HEK293 (cell line): ENCODE results near the gene ARMH3.

Experiments
- CTCF ChIA-PET: fragments of 350-600 bp; formaldehyde crosslinking; extraction: SDS; loops from one replicate; lab custom pipeline; 2021; ENCODE audit warnings: antibody characterized with exemption; lab: Yijun Ruan, JAX
- POLR2A ChIA-PET: fragments of 300-600 bp; formaldehyde crosslinking; extraction: SDS; loops from one replicate; lab custom pipeline; 2020; ENCODE audit warnings: antibody characterized with exemption, inconsistent platforms; lab: Yijun Ruan, JAX
- H3K27ac ChIP-seq: fragments of 200-500 bp; sonication (Bioruptor generic); 2 replicates; pipeline ENCODE4 v1.5.1; 2014; ENCODE audit warnings: low read depth, low read length, control low read depth, inconsistent platforms; ENCODE audit errors: extremely low read depth
- H3K36me3 ChIP-seq, 2 experiments: fragments of 200-500 bp in 1 of 2; sonication (Bioruptor generic) in 1 of 2; 1 replicate in 1 of 2; 2 replicates in 1 of 2; pipeline ENCODE4 v1.5.1; 2014 to 2017; ENCODE audit warnings: inconsistent platforms in 2 of 2, low read length in 2 of 2; ENCODE audit not compliant: control insufficient read depth in 2 of 2, insufficient read depth in 1 of 2
- H3K4me1 ChIP-seq: fragments of 200-500 bp; sonication (Bioruptor generic); 2 replicates; pipeline ENCODE4 v1.5.1; 2014; ENCODE audit warnings: mild to moderate bottlenecking, low read length, inconsistent platforms; ENCODE audit not compliant: control insufficient read depth, insufficient read depth
- H3K4me3 ChIP-seq: 2 replicates; pipeline ENCODE4 v1.5.1; 2011; ENCODE audit warnings: low read depth, mild to moderate bottlenecking, control low read depth, low read length, moderate library complexity
- H3K9me3 ChIP-seq: fragments of 200-500 bp; sonication (Bioruptor generic); 2 replicates; pipeline ENCODE4 v1.5.1; 2014; ENCODE audit warnings: low read depth, low read length, inconsistent platforms; ENCODE audit not compliant: control insufficient read depth, insufficient read depth
- HOXD13 ChIP-seq: sonication (generic); formaldehyde crosslinking; IDR thresholded peaks from 2 replicates; pipeline ENCODE4 v1.8.0; 2022; ENCODE audit warnings: missing genetic modification reagents, borderline replicate concordance
- IKZF3 ChIP-seq: fragments of 450-650 bp; IDR thresholded peaks from 2 replicates; pipeline ENCODE4 v1.5.0; 2018; ENCODE audit warnings: missing biosample characterization, mild to moderate bottlenecking, missing genetic modification characterization, moderate library complexity
- KLF9 ChIP-seq: fragments of 450-650 bp; formaldehyde crosslinking; IDR thresholded peaks from 2 replicates; pipeline ENCODE4 v1.5.1; 2016; ENCODE audit warnings: missing biosample characterization, missing genetic modification characterization, low read depth
- MYNN ChIP-seq: fragments of 450-650 bp; formaldehyde crosslinking; IDR thresholded peaks from 2 replicates; pipeline ENCODE4 v1.5.1; 2016; ENCODE audit warnings: missing biosample characterization, missing genetic modification characterization, borderline replicate concordance
- PRDM1 ChIP-seq: fragments of 450-650 bp; formaldehyde crosslinking; IDR thresholded peaks from 2 replicates; pipeline ENCODE4; 2016; ENCODE audit warnings: missing biosample characterization, missing genetic modification characterization
- PRDM2 ChIP-seq: fragments of 450-650 bp; formaldehyde crosslinking; IDR thresholded peaks from 2 replicates; pipeline ENCODE4 v1.5.1; 2016; ENCODE audit warnings: missing biosample characterization, missing genetic modification characterization, borderline replicate concordance
- PRDM4 ChIP-seq: fragments of 450-650 bp; formaldehyde crosslinking; IDR thresholded peaks from 2 replicates; pipeline ENCODE4 v1.5.1; 2017; ENCODE audit warnings: missing biosample characterization, missing genetic modification characterization
- REPIN1 ChIP-seq: fragments of 450-650 bp; formaldehyde crosslinking; IDR thresholded peaks from 2 replicates; pipeline ENCODE4 v1.5.1; 2017; ENCODE audit warnings: missing biosample characterization, missing genetic modification characterization, low read depth
- SP2 ChIP-seq: fragments of 450-650 bp; formaldehyde crosslinking; IDR thresholded peaks from 2 replicates; pipeline ENCODE4 v1.5.1; 2016; ENCODE audit warnings: missing biosample characterization, missing genetic modification characterization
- SP7 ChIP-seq: fragments of 450-650 bp; formaldehyde crosslinking; IDR thresholded peaks from 2 replicates; pipeline ENCODE4 v1.5.1; 2016; ENCODE audit warnings: missing biosample characterization, missing genetic modification characterization
- TCF7L2 ChIP-seq: IDR thresholded peaks from 2 replicates; pipeline ENCODE4 v1.6.1; 2011; ENCODE audit warnings: low read depth, mild to moderate bottlenecking, inconsistent platforms, low read length, moderate library complexity, borderline replicate concordance
- ZBTB21 ChIP-seq: fragments of 450-650 bp; formaldehyde crosslinking; IDR thresholded peaks from 2 replicates; pipeline ENCODE4 v1.5.1; 2017; ENCODE audit warnings: missing biosample characterization, missing genetic modification characterization
- ZBTB48 ChIP-seq: fragments of 450-650 bp; formaldehyde crosslinking; IDR thresholded peaks from 2 replicates; pipeline ENCODE4 v1.5.1; 2016; ENCODE audit warnings: missing biosample characterization, missing genetic modification characterization
- ZFP37 ChIP-seq: fragments of 450-650 bp; formaldehyde crosslinking; IDR thresholded peaks from 2 replicates; pipeline ENCODE4 v1.5.1; 2016; ENCODE audit warnings: missing biosample characterization, missing genetic modification characterization
- ZNF157 ChIP-seq: fragments of 450-650 bp; formaldehyde crosslinking; IDR thresholded peaks from 2 replicates; pipeline ENCODE4 v1.5.1; 2016; ENCODE audit warnings: missing biosample characterization, missing genetic modification characterization
- ZNF16 ChIP-seq: fragments of 450-650 bp; formaldehyde crosslinking; IDR thresholded peaks from 2 replicates; pipeline ENCODE4 v1.5.1; 2016; ENCODE audit warnings: low read depth, missing biosample characterization, missing genetic modification characterization
- ZNF19 ChIP-seq: fragments of 450-650 bp; formaldehyde crosslinking; IDR thresholded peaks from 2 replicates; pipeline ENCODE4; 2016; ENCODE audit warnings: missing biosample characterization, missing genetic modification characterization, low read depth
- ZNF214 ChIP-seq: fragments of 450-650 bp; formaldehyde crosslinking; IDR thresholded peaks from 2 replicates; pipeline ENCODE4 v1.5.1; 2017; ENCODE audit warnings: missing biosample characterization, mild to moderate bottlenecking, missing genetic modification characterization, borderline replicate concordance
- ZNF404 ChIP-seq: fragments of 450-650 bp; formaldehyde crosslinking; IDR thresholded peaks from 2 replicates; pipeline ENCODE4 v1.5.1; 2017; ENCODE audit warnings: missing biosample characterization, missing genetic modification characterization
- ZNF501 ChIP-seq: fragments of 450-650 bp; formaldehyde crosslinking; IDR thresholded peaks from 2 replicates; pipeline ENCODE4 v1.5.1; 2016; ENCODE audit warnings: missing biosample characterization, missing genetic modification characterization
- ZNF529 ChIP-seq: fragments of 450-650 bp; formaldehyde crosslinking; IDR thresholded peaks from 2 replicates; pipeline ENCODE4 v1.5.1; 2017; ENCODE audit warnings: missing genetic modification characterization, missing biosample characterization; ENCODE audit not compliant: insufficient replicate concordance
- ZNF548 ChIP-seq: fragments of 450-650 bp; formaldehyde crosslinking; IDR thresholded peaks from 2 replicates; pipeline ENCODE4 v1.5.1; 2016; ENCODE audit warnings: missing biosample characterization, missing genetic modification characterization
- ZNF600 ChIP-seq: fragments of 450-650 bp; formaldehyde crosslinking; IDR thresholded peaks from 2 replicates; pipeline ENCODE4 v1.5.1; 2016; ENCODE audit warnings: missing biosample characterization, missing genetic modification characterization
- ZNF626 ChIP-seq: fragments of 450-650 bp; sonication (Bioruptor Pico); formaldehyde crosslinking; IDR thresholded peaks from 2 replicates; pipeline ENCODE4 v1.5.1; 2018; ENCODE audit warnings: missing biosample characterization, missing genetic modification characterization, inconsistent platforms
- ZNF768 ChIP-seq: fragments of 450-650 bp; formaldehyde crosslinking; IDR thresholded peaks from 2 replicates; pipeline ENCODE4 v1.5.1; 2018; ENCODE audit warnings: missing biosample characterization, mild to moderate bottlenecking, missing genetic modification characterization
- ZNF837 ChIP-seq: fragments of 450-650 bp; formaldehyde crosslinking; IDR thresholded peaks from 2 replicates; pipeline ENCODE4 v1.5.1; 2016; ENCODE audit warnings: missing biosample characterization, missing genetic modification characterization

Gene ARMH3

GRCh38 chr10:101888251-101888949, 167.6 kb downstream of the ARMH3 start:
- TF ChIP-seq ZFP37 (tag by site-specific recombination) (no peak), IKZF3 (tag by site-specific recombination) (no peak), ZNF768 (tag by site-specific recombination) (no peak), MYNN (no peak), SP2 (tag by site-specific recombination) (no peak), ZNF404 (tag by site-specific recombination) (no peak), ZBTB21 (tag by site-specific recombination) (no peak), SP7 (no peak), HOXD13 (CRISPR knock-in tag) (no peak), ZNF19 (tag by site-specific recombination) (no peak), ZNF548 (tag by site-specific recombination) (no peak)
- TF ChIP-seq, all 188 proteins: peak for 0
- POLR2A ChIA-PET: interaction anchor here (0.6 to 1.2 kb wide), 2 partner anchors 11 to 119 kb away, joined by 3 to 4 read pairs; no protein-coding TSS in a partner anchor
- H3K27ac ChIP-seq: no peak overlapping the region
- CTCF ChIA-PET: interaction anchor here (0.6 to 7.2 kb wide), 19 partner anchors 8 to 185 kb away, joined by 3 to 167 read pairs (median 5); partner anchors contain the start of genes KCNIP2 and NPM3
- H3K9me3 ChIP-seq: no peaks in the 10 kb centered on the region
- H3K4me1 ChIP-seq: peaks cover 7% of the 10 kb centered on the region; the same call in 1 of the 2 replicates
- no peak overlapping the region for H3K4me3 ChIP-seq
- H3K36me3 ChIP-seq: peaks cover 0 to 7% of the 10 kb centered on the region in 2 experiments; a peak in 2 of 3 replicates

GRCh38 chr10:101887775-101888174, 168.2 kb downstream of the ARMH3 start:
- POLR2A ChIA-PET: interaction anchor here (0.6 to 1.2 kb wide), 3 partner anchors 10 to 120 kb away, joined by 3 to 4 read pairs (median 4); no protein-coding TSS in a partner anchor

More at GRCh38 chr10:101887775-101888174, 168.2 kb downstream of the ARMH3 start:
- TF ChIP-seq ZNF529 (tag by site-specific recombination): no peak
- TF ChIP-seq ZNF600: no peak
- TF ChIP-seq ZBTB48 (tag by site-specific recombination): no peak
- TF ChIP-seq ZNF157 (tag by site-specific recombination): no peak
- no peak for TF ChIP-seq PRDM1
- TF ChIP-seq ZNF837 (tag by site-specific recombination): no peak
- TF ChIP-seq ZNF626 (tag by site-specific recombination): no peak
- TF ChIP-seq ZNF501 (tag by site-specific recombination): no peak
- no peak for TF ChIP-seq TCF7L2
- TF ChIP-seq PRDM4: no peak
- no peak for TF ChIP-seq PRDM2 (tag by site-specific recombination)
- no peak for TF ChIP-seq REPIN1
- no peak for TF ChIP-seq ZNF16 (tag by site-specific recombination)
- TF ChIP-seq KLF9 (tag by site-specific recombination): no peak
- no peak for TF ChIP-seq ZNF214 (tag by site-specific recombination)
- no peak for TF ChIP-seq ZBTB21 (tag by site-specific recombination)
- CTCF ChIA-PET: interaction anchor here (0.6 to 7.2 kb wide), 15 partner anchors 8 to 186 kb away, joined by 3 to 167 read pairs (median 5); partner anchors contain the start of genes KCNIP2 and NPM3
- Histone ChIP-seq H3K4me1 (peaks cover 1% of the 10 kb centered on the region; the same call in 1 of the 2 replicates), H3K27ac (no peak overlapping the region), H3K9me3 (no peaks in the 10 kb centered on the region), H3K36me3 (peaks cover 0 to 7% of the 10 kb centered on the region in 2 experiments; a peak in 2 of 3 replicates), H3K4me3 (no peak overlapping the region)
